Measurements from ENCODE around the gene ERBB2.
"Not testable (repeated sequence)": the region's sequence is repeated elsewhere in the genome, so short reads cannot be mapped to it uniquely, and the experiment has no call there.

Gene ERBB2

DNA sequence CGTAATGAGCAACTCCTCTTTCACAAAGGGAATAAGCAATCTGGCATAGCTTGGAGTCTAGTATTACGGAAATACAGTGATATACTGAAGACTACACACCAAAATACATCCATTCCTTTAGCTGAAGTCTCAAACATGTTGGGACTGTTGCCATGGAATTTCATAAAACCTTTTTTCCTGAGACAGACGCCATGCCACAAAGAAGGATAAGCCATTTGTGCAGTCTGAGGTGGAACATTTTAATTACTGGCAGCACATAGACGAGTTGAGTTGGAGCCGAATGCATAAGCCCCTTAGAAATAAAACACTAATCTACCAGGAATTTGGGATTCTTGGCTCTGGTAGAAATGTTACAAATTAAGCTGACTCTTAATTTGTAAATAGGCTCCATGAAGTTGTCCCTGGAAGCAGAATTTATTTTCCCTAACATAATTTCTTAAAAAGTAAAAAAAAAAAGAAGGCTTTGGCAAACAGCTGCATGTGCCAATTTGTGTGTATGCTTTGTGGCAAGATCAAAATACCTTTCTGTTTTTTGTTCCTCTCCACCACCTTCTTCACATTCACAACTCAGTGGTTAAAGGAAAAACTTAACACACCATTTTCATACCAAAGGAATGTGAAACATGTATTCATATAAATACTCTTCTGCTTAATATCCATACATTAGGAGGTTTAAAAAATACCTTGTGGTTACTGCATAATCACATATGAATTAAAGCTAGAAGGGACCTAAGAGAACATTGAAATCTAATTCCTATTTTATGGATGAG, 63.4 kb downstream of the ERBB2 start:
- DNase-seq (ENCODE audit: low read depth in 3 of 3), result no peak

DNA sequence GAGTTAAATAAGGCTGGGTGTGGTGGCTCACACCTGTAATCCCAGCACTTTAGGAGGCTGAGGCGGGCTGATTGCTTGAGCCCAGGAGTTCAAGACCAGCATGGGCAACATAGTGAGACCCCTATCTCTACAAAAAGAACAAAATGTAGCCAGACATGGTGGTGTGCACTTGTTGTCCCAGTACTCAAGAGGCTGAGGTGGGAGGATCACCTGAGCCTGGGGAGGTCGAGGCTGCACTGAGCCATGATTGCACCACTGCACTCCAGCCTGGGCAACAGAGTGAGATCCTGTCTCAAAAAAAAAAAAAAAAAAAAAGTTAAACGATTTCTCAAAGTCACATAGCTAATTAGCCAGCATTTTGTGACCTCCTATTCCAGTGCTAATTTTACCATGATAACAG, 64.3 kb downstream of the ERBB2 start:
- not testable (repeated sequence) for DNase-seq (ENCODE audit: low read depth in 3 of 3)

DNA sequence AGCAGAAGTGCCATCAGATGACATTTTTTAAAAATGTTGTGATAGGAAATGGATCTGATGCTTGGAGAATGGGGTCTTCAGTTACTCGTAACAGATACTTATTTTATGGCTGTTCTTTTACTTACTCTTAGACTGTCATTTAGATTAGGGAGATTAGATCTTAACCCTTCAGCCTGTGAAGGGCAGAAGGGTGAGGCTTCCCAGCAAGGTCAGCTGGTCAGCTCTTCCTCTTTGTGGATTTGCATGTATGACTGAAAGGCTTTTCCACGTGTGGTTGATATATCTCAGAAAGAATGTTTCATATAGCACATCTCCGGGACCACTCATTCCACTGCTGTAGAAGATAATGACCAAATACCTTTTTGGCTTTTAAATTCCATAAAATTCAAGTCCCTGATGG, 65.3 kb downstream of the ERBB2 start:
- DNase-seq (ENCODE audit: low read depth in 3 of 3), result no peak

DNA sequence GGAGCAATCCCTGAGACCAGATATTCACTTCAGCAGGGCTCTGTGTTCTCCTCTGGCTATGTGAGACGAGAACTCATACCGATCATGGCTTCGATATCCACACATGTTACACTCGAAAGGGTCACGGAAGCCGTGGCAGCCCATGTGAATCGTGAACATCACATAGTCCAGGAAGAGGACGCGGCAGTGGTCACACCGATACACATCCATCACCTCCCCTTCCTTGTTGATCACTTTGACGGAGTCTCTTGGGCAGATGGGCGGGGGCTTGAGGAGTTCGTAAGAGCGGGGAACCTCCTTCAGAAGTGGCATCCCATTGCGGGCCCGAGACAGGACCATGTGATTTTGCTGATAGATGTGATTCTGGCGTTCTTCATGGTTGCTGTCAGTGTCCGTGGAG, 65.9 kb downstream of the ERBB2 start:
- no peak for DNase-seq (ENCODE audit: low read depth in 3 of 3)

GRCh38 chr17:39767147-39767546, 67.3 kb downstream of the ERBB2 start:
- DNase-seq (ENCODE audit: low read depth in 3 of 3), result no peak

DNA sequence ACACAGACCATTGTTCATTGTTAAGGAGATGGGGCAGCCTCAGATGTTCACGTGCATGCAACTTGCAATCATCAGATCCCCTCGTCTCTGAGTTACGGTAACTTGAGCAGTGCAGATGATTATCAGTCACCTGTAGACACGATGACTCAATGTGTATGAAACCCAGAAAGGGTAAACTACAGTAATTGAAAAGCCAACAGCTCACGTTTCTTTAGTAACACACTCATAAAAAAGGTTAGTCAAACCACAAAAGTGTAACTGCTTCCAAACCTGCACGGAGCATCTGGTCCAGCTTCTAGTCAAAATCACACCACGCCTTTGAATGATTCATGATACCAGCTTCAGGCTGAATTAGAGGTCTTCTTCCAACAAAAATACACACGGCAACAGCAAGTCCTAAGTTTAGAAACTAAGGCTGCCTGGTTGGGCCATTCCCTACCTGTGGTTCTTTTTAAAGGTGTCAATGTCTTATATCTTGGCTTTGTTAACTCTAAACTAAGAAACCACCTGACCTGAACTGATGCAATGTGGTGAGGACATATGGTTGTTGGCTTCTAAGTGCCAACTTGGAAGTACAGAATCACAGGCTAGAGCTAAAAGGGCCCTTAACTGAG, 70.2 kb downstream of the ERBB2 start:
- peak; percentile 43 to 59 (median 52) for DNase-seq (ENCODE audit: low read depth in 3 of 3)

DNA sequence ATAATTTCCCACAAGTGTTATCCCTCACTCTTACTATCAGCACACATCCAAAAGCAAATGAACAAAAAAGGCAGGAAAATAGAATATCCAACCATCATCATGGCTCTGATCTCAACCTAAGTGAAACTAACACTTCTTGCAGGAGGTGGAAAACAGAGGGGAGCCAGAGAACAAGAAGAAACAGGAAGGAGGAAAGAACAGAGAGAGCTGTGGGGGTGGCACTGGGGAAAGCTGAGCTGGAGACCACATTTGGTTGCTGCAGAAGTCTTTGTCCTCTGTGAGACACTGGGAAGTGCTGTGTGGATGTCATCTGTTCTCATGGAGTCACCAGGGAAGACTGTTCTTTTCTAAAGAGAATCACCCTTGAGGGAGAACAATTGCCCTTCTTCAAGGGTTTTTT, 72.6 kb downstream of the ERBB2 start:
- DNase-seq (ENCODE audit: low read depth in 3 of 3), result no peak

DNA sequence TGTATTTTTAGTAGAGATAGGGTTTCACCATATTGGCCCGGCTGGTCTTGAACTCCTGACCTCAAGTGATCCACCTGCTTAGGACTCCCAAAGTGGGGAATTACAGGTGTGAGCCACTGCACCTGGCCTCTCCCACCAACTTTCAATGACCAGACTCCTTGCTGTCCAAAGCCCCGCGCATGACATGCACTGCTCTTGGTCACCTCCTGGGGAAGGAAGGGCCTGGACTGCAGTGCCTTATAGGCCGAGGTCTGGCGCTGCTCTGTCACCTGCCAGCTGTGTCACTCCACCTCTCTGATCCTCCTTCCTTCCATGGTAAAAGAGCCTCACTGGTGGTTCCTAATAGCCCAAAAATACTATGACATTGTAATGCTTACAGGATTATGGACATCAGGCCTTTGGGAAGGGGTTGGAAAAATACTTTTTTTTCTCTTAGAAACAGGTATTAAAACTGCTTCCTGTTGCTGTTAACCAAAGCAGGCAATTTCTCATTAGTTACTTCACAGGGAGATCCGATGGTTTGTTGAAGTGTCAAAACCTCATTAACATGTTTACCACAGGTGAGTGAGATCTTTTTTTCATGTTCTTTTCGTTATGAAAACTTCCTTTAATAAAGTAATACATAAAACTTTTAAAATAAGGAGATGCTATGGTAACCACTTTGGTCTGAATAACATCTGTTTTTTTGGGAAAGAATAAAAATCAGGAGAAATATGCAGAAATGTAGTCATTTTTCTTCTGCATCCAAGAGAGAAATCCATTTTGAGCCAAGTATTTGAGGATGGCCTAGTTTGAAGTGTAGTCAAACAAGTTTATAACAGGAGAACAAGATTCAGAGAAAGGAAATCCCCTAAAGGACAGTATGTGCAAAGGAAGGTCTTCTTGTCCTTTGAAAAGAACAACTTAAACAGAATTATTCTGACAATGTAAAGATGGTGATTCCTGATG, 73.4 kb downstream of the ERBB2 start:
- DNase-seq (ENCODE audit: low read depth in 3 of 3), result no peak

DNA sequence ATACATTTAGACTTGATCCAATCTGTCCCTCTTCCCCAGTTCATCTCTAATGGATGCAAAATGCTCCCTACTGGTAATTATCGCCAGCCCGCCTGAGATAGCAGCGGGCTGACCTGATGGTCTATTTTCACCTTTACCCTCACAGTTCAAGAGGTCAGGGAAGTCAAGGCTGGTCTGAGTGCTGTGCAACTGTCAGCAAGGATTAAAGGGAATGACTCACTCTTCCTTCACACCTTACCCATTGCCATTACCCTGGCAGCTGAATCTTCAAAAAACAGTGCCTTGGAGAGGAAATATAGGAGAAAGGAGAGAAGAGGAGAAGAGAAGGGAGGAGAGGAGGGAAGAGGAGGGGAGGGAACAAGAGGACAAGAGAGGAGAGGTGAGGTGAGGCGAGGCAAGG, 74.2 kb downstream of the ERBB2 start:
- DNase-seq (ENCODE audit: low read depth in 3 of 3), result no peak

DNA sequence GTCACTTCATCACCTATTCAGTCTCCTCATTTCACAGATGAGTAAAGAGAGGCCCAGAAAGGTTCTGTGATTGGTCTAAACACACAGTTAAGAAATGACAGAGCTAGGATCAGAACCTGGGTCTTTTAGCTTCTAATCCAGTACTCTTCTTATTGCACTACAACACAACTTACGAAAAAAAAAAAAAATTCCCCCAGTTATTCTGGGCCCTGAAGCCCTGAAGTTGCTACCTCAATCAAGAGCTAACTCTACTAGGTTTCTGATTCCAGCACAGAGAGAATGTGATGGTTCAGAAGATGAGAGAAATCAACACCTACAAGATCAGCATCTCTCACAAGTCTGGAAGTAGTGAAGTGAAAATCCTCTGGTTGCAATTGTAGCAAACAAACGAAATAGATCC, 75.2 kb downstream of the ERBB2 start:
- DNase-seq (ENCODE audit: low read depth in 3 of 3), result no peak

GRCh38 chr17:39776252-39776651, 76.4 kb downstream of the ERBB2 start:
- no peak for DNase-seq (ENCODE audit: low read depth in 3 of 3)

DNA sequence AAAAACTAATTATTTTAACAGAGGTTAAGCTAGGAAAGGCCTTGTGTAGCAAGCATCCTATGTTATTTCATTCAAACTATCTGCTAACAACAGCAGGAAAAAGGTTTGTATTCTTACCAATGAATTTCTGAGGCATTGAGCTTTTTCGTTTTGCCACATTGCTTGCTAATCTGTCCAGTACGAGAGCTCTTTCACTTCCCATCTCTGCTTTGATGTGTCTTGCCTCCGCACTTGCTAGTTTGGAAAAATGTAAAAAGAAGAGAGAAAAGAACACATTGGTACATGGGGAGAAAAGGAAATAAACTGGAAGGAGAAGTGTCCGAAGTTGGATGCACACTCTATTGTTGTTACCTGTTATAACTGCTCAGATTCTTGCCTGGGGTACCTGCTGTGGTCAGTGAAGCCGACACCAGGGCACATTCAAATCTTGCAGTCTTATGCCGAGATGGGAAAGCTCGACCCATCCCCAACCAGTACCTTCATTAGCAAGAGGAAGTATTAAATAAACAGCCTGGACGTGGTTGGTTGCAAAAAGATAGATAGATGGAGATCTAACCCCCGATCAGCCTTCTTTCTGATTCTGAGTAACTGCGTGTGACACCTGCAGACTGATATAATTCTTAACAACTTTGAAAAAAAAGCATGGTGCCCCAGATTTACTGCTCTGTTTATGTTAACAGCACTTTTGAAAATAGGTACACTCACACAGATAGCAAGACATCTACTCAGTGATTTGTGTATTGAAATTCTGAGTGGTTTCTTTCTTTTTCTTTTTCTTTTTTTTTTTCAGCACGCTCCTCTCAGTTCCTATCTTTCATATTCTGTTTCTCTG, 77.9 kb downstream of the ERBB2 start:
- no peak for DNase-seq (ENCODE audit: low read depth in 3 of 3)
